NB4 (cell line): ENCODE results near the gene ADAMTSL3.

Experiments used
- MYC ChIP-seq: IDR thresholded peaks from 2 replicates; pipeline ENCODE4 v1.6.1; 2011; ENCODE audit warnings: low read depth, low read length
- POLR2A ChIP-seq: IDR thresholded peaks from 2 replicates; pipeline ENCODE4 v1.6.1; 2011; ENCODE audit warnings: mild to moderate bottlenecking; ENCODE audit not compliant: insufficient read length; ENCODE audit errors: extremely low read depth
- TF ChIP-seq, protein P1 (sequence below): IDR thresholded peaks from one replicate; pipeline ENCODE4 v1.5.1; 2012; ENCODE audit warnings: low read depth, low read length

DNA sequence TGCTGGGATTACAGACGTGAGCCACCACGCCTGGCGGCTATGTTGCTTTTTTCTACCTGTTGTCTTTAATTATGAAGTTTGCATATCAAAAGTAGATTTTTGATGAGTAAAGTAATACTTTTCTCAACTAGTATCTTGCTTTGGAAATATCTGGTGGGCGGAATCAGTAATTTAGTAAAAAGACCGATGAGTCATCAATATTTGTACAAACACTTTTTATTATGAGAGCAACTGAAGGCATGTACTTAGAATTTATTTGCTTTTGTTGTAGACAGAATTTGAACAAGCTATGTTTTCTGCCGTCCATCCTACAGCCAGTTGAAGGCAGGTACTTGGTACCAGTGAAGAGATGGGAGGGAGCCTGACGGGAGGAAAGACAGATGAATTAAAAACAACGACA is 164.7 kb downstream of the ADAMTSL3 start:
- TF ChIP-seq, protein P1, sequence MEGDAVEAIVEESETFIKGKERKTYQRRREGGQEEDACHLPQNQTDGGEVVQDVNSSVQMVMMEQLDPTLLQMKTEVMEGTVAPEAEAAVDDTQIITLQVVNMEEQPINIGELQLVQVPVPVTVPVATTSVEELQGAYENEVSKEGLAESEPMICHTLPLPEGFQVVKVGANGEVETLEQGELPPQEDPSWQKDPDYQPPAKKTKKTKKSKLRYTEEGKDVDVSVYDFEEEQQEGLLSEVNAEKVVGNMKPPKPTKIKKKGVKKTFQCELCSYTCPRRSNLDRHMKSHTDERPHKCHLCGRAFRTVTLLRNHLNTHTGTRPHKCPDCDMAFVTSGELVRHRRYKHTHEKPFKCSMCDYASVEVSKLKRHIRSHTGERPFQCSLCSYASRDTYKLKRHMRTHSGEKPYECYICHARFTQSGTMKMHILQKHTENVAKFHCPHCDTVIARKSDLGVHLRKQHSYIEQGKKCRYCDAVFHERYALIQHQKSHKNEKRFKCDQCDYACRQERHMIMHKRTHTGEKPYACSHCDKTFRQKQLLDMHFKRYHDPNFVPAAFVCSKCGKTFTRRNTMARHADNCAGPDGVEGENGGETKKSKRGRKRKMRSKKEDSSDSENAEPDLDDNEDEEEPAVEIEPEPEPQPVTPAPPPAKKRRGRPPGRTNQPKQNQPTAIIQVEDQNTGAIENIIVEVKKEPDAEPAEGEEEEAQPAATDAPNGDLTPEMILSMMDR = no peak
- TF ChIP-seq POLR2A (no peak), MYC (no peak)
